Retinal pigment epithelial cell (primary cell): Measurements from ENCODE around the gene LEMD1.
A peak's percentile ranks its signal among the peaks of the same experiment; 100 is the strongest.

Source experiments
- DNase-seq: peaks from one replicate; pipeline ENCODE4 v3.0.0-alpha.2; 2010; ENCODE audit warnings: low read depth
- H3K4me3 ChIP-seq: 2 replicates; pipeline ENCODE4 v1.5.1; 2011; ENCODE audit warnings: mild to moderate bottlenecking, low read length, control low read depth, moderate library complexity
- CTCF ChIP-seq: conservative IDR thresholded peaks from 2 replicates; pipeline ENCODE4 v1.5.1; 2011; ENCODE audit warnings: low read depth, low read length, control low read depth, inconsistent platforms

The LEMD1 gene

GRCh38 chr1:205456383-205456867 is 34.6 kb upstream of the LEMD1 start:
- no peak for TF ChIP-seq CTCF
- peak overlapping the region; percentile 8 for H3K4me3 ChIP-seq
- no peak for DNase-seq

GRCh38 chr1:205455581-205456382 is 33.9 kb upstream of the LEMD1 start, which contains the start of gene BLACAT1:
Gene BLACAT1 (minus strand): TSS chr1:205456045.
- DNase-seq: no peak
- TF ChIP-seq CTCF: no peak
- H3K4me3 ChIP-seq: peak within 1 kb of the TSS; percentile 8

GRCh38 chr1:205454903-205455335 is 33.1 kb upstream of the LEMD1 start:
- no peak overlapping the region for H3K4me3 ChIP-seq
- peak; percentile 54 for TF ChIP-seq CTCF
- DNase-seq: peak; percentile 55

GRCh38 chr1:205453466-205453865 is 31.6 kb upstream of the LEMD1 start:
- no peak for TF ChIP-seq CTCF
- DNase-seq: no peak
- no peak overlapping the region for H3K4me3 ChIP-seq

- DNase-seq: no peak
- H3K4me3 ChIP-seq: no peak overlapping the region
Observed at GRCh38 chr1:205452933-205453332, 31.1 kb upstream of the LEMD1 start.

GRCh38 chr1:205452364-205452763 is 30.5 kb upstream of the LEMD1 start:
- H3K4me3 ChIP-seq: no peak overlapping the region
- DNase-seq: no peak
- no peak for TF ChIP-seq CTCF

More at GRCh38 chr1:205452933-205453332, 31.1 kb upstream of the LEMD1 start:
- no peak for TF ChIP-seq CTCF

- TF ChIP-seq CTCF: no peak
Observed at GRCh38 chr1:205451759-205452164, 29.9 kb upstream of the LEMD1 start.

More at GRCh38 chr1:205451759-205452164, 29.9 kb upstream of the LEMD1 start:
- DNase-seq: no peak
- H3K4me3 ChIP-seq: no peak overlapping the region
